Renal cortical epithelial cell (primary cell): ENCODE results near the gene MAP3K8. TPM values are rescaled to one million over a fixed set of nuclear protein-coding genes. Genes with fewer than 3 reads are reported as not detected.
"Not testable (repeated sequence)": the region's sequence is repeated elsewhere in the genome, so short reads cannot be mapped to it uniquely, and the experiment has no call there.

Source experiments
- DNase-seq: peaks from one replicate; pipeline ENCODE4 v3.0.0-alpha.2; 2011; ENCODE audit warnings: low read depth
- total RNA-seq: library from RNA; depleted of rRNA; stranded (reverse); fragments of >200 nt; gene quantifications from 2 replicates; pipeline ENCODE4 v1.2.3, GENCODE V29; 2014

Gene MAP3K8
- total RNA-seq, 1 donor from 2014 or later: 2.1 TPM

- DNase-seq: peak; percentile 96
Measured at GRCh38 chr10:30422981-30423654, 10.9 kb upstream of the MAP3K8 start.

- not testable (repeated sequence) for DNase-seq
Measured at GRCh38 chr10:30423655-30424275, 10.2 kb upstream of the MAP3K8 start.

DNA sequence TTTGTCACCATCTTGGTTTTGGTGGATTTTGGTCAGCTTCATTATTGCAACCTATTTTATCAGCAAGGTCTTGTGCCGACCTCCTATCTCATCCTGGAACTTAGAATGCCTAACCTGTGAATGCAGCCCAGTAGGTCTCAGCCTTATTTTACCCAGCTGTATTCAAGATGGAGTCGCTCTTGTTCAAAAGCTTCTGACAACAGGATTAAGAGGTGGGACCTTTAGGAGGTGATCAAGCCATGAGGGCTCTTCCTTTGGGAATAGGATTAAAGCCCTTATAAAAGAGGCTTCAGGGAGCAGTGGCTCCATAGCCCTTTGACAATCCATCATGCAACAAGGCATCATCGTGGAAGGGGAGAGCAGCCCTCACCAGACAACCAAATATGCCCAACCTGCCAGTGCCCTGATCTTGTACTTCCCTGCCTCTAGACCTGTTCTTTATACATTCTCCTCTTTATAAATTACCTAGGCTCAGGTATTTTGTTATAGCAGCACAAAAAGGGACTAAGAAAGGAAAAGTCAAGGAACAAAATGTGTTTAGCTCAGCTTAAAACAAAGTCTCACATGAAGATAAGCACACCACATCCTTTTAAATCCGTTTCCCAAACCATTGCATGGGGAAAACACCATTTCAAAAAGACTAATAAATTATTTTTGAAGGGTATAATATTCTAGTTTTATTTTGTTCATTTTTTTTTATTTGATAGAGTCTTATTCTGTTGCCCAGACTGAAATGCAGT lies 8.5 kb upstream of the MAP3K8 start:
- DNase-seq: no peak

- DNase-seq: peak; percentile 36
Measured at GRCh38 chr10:30430544-30431298, 3.3 kb upstream of the MAP3K8 start.

DNA sequence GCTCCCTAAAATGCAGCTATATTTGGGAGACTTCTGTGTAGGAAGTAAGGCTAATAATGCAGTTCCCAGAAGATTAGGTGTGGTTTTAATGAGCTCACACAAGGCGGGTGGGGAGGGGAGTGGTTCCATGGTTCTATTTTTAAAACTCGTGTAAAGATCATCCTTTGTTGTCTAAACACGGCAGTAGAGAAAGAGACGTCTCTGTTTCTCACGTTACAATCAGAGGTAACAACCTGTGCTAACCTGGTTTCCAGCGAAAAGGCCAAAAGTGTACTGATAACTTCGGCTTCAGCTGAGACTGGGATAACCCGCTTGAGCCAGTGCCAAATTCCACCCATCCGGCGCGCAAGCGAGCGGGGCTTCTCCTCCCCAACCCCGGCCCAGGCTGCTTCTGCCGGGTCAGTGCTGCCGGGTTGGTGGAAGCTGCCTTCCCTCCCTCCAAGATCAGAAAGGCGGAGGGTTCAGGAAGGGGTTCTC lies 2.5 kb upstream of the MAP3K8 start:
- peak; percentile 38 for DNase-seq

DNA sequence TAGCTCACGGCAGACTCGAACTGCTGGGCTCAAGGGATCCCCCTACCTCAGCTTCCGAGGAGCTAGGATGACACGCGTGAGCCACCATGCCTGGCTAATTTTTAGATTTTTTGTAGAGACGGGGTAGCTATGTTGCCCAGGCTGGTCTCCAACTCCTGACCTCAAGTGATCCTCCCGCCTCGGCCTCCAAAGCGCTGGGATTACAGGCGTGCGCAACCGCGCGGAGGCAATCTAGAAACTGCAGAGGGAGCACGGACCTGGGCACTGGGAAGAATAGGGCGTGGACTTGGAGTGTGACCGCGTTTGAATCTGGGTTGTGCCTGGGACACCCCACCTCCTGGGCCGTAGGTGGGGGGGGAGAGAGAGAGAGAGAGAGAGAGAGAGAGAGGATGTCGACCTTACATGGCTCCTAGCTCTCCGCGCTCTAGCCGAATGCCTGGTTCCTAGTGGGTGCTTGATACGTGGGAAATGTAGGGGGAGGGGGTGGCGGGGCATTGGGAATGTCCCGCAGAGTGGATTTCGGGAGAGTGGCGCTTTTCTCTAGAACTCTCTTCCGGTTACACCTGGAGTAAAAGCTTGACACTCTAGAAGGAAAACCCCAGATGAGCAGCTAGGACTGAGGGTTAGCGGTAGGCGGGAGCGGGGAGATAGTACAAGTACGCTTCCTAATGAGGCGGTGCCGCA lies 1.2 kb upstream of the MAP3K8 start:
- peak; percentile 33 for DNase-seq

- peak; percentile 67 for DNase-seq
Measured at GRCh38 chr10:30433306-30433729, 666 bp upstream of the MAP3K8 start.

DNA sequence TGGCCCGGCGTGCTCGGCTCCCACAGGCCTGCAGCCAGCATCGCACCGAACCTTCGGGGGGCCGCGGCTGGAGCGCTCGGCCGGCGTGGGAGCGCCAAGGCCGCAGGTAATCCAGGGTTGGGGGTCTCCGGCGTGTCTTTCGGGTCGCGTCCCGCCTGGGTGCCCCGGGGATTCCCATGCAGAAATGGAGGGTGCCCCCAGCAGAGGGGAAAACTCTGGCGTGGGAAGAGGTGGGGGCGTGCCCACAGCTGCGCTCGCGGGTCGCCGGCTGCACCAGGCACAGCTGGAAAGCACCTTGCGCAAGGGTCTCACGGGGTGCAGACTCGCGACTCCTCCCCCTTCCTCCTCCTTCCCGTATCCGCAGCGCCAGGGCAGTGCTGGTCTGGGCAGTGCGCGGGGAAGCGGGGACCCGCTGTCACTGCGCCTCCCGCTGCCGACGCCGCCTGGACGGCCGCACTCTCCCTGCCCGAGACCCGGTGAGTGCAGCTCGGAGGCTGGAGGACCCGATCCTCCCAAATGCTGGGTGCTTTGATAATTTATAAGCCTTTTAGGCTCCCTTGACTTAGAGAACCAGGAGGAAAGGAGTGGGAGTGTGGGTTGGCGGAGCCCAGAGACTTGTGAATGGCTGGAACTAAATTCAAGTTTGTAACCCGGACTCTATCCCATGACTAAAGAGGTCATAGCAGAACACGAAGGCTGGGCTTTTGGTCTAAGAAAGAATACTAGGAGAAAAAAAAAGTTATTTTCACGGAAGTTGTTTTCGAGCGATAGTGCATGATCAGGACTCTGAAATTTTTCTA lies 489 bp downstream of the MAP3K8 start:
- peak; percentile 75 for DNase-seq

GRCh38 chr10:30435073-30435422 lies 1.1 kb downstream of the MAP3K8 start:
- DNase-seq: peak; percentile 31

DNA sequence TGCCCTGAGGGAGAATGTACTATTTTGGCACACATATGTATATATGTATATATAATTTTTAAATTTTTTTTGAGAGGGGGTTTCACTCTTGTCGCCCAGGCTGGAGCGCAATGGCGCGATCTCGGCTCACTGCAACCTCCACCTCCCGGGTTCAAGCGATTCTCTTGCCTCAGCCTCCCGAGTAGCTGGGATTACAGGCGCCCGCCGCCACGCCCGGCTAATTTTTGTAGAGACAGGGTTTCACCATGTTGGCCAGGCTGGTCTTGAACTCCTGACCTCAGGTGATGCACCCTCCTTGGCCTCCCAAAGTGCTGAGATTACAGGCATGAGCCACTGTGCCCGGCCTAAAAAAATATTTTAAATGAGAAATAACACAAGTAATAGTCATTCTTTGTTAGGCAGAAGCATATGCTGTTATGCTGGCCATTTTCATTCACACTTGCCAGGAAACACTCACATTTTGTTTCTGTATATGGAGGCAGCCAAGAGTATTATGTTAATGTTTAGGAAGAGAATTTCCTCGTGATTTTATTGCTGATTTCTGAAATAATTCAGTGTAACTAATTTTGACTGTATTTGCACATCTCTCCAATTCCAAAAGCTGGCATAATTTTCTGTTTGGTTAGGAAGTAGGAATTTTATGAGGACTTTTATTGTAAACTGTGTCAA lies 1.6 kb downstream of the MAP3K8 start:
- not testable (repeated sequence) for DNase-seq

- DNase-seq: peak; percentile 57
Measured at GRCh38 chr10:30436191-30436611, 2.2 kb downstream of the MAP3K8 start.

DNA sequence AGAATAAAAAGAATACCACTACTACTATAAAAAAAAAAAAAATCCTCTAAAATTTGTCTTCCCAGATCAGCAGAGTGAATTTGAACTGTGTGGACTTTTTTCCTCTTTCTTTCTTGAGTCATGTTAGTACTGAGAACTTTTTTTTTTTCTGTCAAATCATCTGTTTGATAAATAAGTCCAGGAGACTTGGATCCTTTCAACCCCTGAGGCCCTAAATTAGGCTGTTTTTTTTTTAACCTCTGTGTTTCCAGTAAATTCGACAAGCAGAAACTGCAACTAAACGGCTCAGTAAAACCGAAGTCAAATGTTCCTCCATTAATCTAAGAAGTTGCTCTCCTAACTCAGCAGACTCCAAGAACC lies 2.7 kb downstream of the MAP3K8 start:
- DNase-seq: peak; percentile 48

- peak; percentile 72 for DNase-seq
Measured at GRCh38 chr10:30437031-30437841, 3.3 kb downstream of the MAP3K8 start.

DNA sequence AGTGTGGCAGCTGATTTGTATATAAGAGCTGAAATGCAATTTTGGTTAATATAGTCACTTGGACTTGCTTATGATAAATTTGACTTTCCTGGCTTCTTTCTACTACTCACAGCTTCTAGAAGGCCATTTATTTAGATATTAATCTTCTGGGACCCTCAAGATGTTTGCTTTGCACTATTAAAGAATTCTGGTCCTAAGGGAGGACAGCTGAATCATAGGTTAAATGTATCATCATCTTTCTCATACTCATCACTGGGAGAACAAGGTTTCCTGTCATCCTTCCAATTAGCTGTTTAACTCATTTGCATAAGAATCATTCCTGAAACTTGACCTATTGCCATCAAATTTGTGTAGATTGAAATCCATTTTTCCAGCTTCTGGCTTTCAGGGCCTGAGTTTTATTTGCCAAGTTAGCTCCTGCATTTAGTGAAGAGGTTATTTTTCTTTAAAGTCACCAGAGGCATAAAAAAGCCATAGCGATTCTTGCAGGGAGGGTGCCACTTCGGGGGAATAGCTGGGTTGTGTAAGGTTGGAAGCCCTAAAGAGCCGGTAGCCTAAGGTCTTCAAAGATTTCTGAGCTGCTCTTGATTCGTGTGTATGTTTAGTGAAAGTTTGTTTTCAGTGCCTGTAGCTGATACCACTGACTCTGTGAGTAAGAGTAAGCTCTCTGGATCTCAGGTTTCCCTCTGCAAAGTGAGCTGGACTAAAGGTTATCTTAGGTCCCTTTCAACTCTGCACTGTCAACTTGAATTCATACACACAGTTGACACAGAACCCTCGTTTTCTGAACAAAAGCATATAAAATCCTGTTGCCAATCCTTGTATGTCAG lies 4.3 kb downstream of the MAP3K8 start:
- no peak for DNase-seq

DNA sequence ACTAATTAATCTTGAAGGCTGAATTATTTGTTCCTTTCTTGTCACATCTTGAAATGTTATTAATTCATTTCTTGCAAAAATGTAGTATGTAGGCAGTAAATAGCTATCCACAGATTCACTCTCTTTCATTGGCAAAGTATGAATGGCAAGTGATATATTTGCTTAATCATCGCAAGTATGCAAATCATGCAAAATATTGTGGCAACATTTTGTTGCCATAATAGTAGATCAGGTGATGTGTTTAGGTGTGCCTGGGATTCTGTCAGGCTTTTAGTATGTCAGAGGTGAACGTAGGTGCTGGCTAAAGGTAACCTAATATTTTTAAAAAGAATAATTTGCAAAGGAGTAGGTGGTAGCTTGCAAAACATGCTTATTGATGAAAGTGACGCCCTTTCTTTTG lies 5.9 kb downstream of the MAP3K8 start:
- no peak for DNase-seq

DNA sequence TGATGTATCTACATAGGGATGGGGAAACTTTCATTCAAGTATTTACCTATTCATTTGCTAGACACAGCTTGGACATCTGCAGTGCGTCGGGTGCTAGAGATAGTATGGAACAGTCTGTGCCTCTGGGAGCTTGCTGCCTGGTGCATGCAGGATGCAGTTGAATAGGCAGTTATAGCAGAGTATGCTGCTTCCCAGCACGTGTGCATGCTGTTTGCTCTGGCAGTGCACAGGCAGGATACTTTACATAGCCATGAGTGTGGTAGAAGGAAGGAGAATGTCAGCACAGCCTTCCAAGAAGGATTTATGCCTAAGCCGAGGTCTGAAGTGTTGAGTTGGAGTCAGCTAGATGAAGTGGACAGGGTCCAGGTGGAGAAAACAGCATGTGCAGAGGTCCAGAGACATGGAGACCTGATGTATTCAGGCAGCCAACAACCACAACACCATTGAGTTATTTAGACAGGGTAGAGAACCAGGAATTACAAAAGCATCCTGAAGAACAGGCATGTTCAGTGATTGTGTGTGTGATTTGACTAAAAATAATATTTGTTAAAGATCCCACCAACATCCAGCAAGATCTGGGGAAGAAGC lies 8.1 kb downstream of the MAP3K8 start:
- DNase-seq: no peak

- no peak for DNase-seq
Measured at GRCh38 chr10:30443049-30443448, 9.1 kb downstream of the MAP3K8 start.

- no peak for DNase-seq
Measured at GRCh38 chr10:30445711-30446110, 11.7 kb downstream of the MAP3K8 start.
